ENCODE measurements around the gene BCAS3. TPM values are rescaled to one million over a fixed set of nuclear protein-coding genes. Genes with fewer than 3 reads are reported as not detected.

The BCAS3 gene
- total RNA-seq, 4 donors from 2014 or later: 21.7 to 42.2 (median 23.0) TPM

- no peak for TF ChIP-seq CTCF (IDR thresholded peaks at IDR 0.05; ENCODE audit: low read depth)
Measured at GRCh38 chr17:61352781-61353491, 675.3 kb downstream of the BCAS3 start.

GRCh38 chr17:61353615-61354014 lies 676.0 kb downstream of the BCAS3 start:
- no peak for TF ChIP-seq CTCF (IDR thresholded peaks at IDR 0.05; ENCODE audit: low read depth)

GRCh38 chr17:61354895-61355874 lies 677.5 kb downstream of the BCAS3 start:
- no peak for TF ChIP-seq CTCF (IDR thresholded peaks at IDR 0.05; ENCODE audit: low read depth)

- no peak for TF ChIP-seq CTCF (IDR thresholded peaks at IDR 0.05; ENCODE audit: low read depth)
Measured at GRCh38 chr17:61360318-61360943, 682.8 kb downstream of the BCAS3 start.

GRCh38 chr17:61361084-61361483 lies 683.4 kb downstream of the BCAS3 start:
- TF ChIP-seq CTCF (IDR thresholded peaks at IDR 0.05; ENCODE audit: low read depth): no peak

GRCh38 chr17:61362396-61362795 lies 684.7 kb downstream of the BCAS3 start:
- no peak for TF ChIP-seq CTCF (IDR thresholded peaks at IDR 0.05; ENCODE audit: low read depth)
